IPS-20b (cell line): ENCODE measurements around the gene OR52A5.

ENCODE experiments used
- H3K27ac ChIP-seq: one replicate; pipeline ENCODE4 v1.5.1; 2013; ENCODE audit warnings: low read length
- H3K27me3 ChIP-seq: 2 replicates; pipeline ENCODE4 v1.6.1; 2013; ENCODE audit warnings: mild to moderate bottlenecking, low read length, inconsistent platforms; ENCODE audit not compliant: insufficient read depth
- H3K36me3 ChIP-seq: 2 replicates; pipeline ENCODE4 v1.6.1; 2013; ENCODE audit warnings: low read depth, mild to moderate bottlenecking, inconsistent platforms, low read length, moderate library complexity; ENCODE audit not compliant: insufficient read depth
- H3K4me1 ChIP-seq: 2 replicates; pipeline ENCODE4 v1.6.1; 2013; ENCODE audit warnings: mild to moderate bottlenecking, control low read depth, inconsistent platforms, low read length, moderate library complexity; ENCODE audit not compliant: insufficient read depth
- H3K4me3 ChIP-seq: 2 replicates; pipeline ENCODE4 v1.5.1; 2013; ENCODE audit warnings: mild to moderate bottlenecking, low read length, inconsistent platforms
- H3K9ac ChIP-seq: 2 replicates; pipeline ENCODE4 v1.6.1; 2013; ENCODE audit warnings: low read depth, mild to moderate bottlenecking, inconsistent platforms, low read length, moderate library complexity
- H3K9me3 ChIP-seq: 2 replicates; pipeline ENCODE4 v1.6.1; 2013; ENCODE audit warnings: mild to moderate bottlenecking, low read depth, low read length, inconsistent platforms; ENCODE audit not compliant: insufficient read depth

Gene OR52A5

GRCh38 chr11:5103066-5103465, 35.1 kb downstream of the OR52A5 start:
- Histone ChIP-seq H3K27ac (no peak overlapping the region), H3K9ac (no peak overlapping the region), H3K9me3 (no peaks in the 10 kb centered on the region), H3K27me3 (no peaks in the 10 kb centered on the region), H3K4me1 (no peaks in the 10 kb centered on the region), H3K4me3 (no peak overlapping the region), H3K36me3 (no peaks in the 10 kb centered on the region)

- H3K36me3 ChIP-seq = no peaks in the 10 kb centered on the region
- H3K27me3 ChIP-seq = no peaks in the 10 kb centered on the region
- H3K4me1 ChIP-seq = no peaks in the 10 kb centered on the region
- H3K27ac ChIP-seq = no peak overlapping the region
- H3K9me3 ChIP-seq = no peaks in the 10 kb centered on the region
- H3K4me3 ChIP-seq = no peak overlapping the region
- H3K9ac ChIP-seq = no peak overlapping the region
Observed at GRCh38 chr11:5102246-5102645, 35.9 kb downstream of the OR52A5 start.

DNA sequence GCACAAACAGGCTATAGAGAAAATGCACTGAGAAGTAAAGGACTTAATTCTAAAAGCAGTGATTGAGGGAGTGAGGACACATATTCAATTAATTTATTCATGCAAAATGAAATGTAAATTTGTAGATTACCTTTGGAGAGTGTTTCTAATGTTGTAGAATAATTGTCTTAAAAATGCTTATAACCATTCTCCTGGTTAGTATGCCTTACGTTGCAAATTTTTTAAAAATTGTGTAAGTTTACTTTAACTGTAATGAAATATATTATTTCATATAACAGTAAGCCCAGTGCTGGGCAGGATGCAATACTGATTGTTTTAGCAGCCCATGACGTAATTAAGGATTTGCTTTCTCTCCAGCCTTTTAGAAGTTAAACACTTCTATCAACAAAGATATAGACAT, 42.1 kb downstream of the OR52A5 start:
- Histone ChIP-seq H3K36me3 (no peaks in the 10 kb centered on the region), H3K9me3 (no peaks in the 10 kb centered on the region), H3K27ac (no peak overlapping the region), H3K4me1 (no peaks in the 10 kb centered on the region), H3K9ac (no peak overlapping the region), H3K27me3 (no peaks in the 10 kb centered on the region), H3K4me3 (no peak overlapping the region)

DNA sequence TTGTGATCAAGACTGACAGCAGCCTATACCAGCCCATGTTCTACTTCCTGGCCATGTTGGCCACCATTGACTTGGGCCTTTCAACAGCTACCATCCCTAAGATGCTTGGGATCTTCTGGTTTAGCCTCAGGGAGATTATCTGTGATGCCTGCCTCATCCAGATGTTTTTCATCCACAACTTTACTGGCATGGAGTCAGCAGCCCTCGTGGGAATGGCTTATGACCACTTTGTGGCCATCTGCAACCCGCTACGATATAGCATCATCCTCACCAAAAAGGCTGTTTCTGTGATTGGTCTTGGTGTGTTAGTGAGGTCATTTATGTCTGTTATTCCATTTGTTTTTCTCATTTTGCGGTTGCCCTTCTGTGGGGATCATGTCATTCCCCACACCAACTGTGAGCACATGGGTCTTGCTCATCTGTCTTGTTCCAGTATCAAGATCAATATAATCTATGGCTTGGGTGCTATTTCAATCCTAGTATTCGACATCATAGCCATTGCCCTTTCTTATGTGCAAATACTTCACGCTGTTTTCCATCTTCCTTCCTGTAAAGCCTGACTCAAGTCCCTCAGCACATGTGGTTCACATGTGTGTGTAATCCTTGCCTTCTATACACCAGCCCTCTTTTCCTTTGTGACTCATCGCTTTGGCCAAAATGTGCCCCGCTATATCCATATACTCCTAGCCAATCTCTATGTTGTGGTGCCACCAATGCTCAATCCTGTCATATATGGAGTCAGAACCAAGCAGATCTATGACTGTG, 45.2 kb downstream of the OR52A5 start:
- H3K27me3 ChIP-seq = no peaks in the 10 kb centered on the region
- no peaks in the 10 kb centered on the region for H3K36me3 ChIP-seq
- H3K27ac ChIP-seq = no peak overlapping the region
- no peaks in the 10 kb centered on the region for H3K9me3 ChIP-seq
- no peak overlapping the region for H3K4me3 ChIP-seq
- H3K4me1 ChIP-seq = no peaks in the 10 kb centered on the region
- no peak overlapping the region for H3K9ac ChIP-seq

DNA sequence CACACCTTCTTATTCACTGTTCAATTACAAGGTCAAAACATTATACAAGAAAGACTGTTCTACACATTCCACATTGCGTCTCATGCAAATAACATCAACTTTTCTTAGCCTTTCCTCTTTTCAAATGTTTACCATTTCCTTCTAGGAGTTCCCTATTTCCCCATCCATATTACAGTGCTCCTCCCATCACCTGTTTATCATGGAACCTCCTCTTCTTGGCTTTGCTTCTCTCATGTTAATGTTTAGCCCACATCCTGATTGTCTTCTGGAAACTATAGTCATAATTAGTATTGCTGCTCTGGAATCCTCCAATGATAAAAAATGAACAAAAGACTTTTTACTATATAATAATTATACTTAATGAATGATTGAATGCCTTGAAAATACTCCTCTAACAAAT, 47.5 kb downstream of the OR52A5 start:
- H3K27me3 ChIP-seq = no peaks in the 10 kb centered on the region
- no peaks in the 10 kb centered on the region for H3K36me3 ChIP-seq
- no peak overlapping the region for H3K27ac ChIP-seq
- H3K9me3 ChIP-seq = no peaks in the 10 kb centered on the region
- no peaks in the 10 kb centered on the region for H3K4me1 ChIP-seq
- no peak overlapping the region for H3K9ac ChIP-seq
- no peak overlapping the region for H3K4me3 ChIP-seq

DNA sequence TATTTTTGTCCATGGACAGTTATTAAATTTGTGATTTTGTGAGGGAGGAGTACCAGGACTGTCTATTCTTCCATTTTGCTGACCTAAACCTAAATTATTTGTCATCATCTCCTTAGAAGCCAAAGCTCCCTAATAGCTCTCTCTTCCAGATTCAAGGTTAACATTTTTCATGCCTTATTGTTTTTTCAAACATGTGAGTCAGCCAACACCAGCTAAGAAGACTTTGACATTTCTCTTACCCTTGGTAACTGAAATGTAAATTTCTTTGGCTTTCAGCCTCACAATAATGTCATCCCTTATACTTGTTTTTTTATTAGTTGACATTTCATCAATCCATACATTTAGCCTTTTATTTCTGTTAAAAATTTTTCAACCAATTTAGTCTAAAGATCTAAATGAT, 49.6 kb downstream of the OR52A5 start:
- Histone ChIP-seq H3K36me3 (no peaks in the 10 kb centered on the region), H3K27me3 (no peaks in the 10 kb centered on the region), H3K4me3 (no peak overlapping the region), H3K9me3 (no peaks in the 10 kb centered on the region), H3K27ac (no peak overlapping the region), H3K4me1 (no peaks in the 10 kb centered on the region), H3K9ac (no peak overlapping the region)

- H3K9ac ChIP-seq = no peak overlapping the region
- H3K36me3 ChIP-seq = no peaks in the 10 kb centered on the region
- H3K4me1 ChIP-seq = no peaks in the 10 kb centered on the region
- H3K9me3 ChIP-seq = no peaks in the 10 kb centered on the region
- no peak overlapping the region for H3K27ac ChIP-seq
- H3K4me3 ChIP-seq = no peak overlapping the region
- no peaks in the 10 kb centered on the region for H3K27me3 ChIP-seq
Observed at GRCh38 chr11:5083602-5084001, 54.6 kb downstream of the OR52A5 start.

GRCh38 chr11:5081405-5081804, 56.8 kb downstream of the OR52A5 start:
- H3K9ac ChIP-seq = no peak overlapping the region
- H3K4me1 ChIP-seq = no peaks in the 10 kb centered on the region
- H3K27me3 ChIP-seq = no peaks in the 10 kb centered on the region
- no peak overlapping the region for H3K27ac ChIP-seq
- no peak overlapping the region for H3K4me3 ChIP-seq
- no peaks in the 10 kb centered on the region for H3K36me3 ChIP-seq
- no peaks in the 10 kb centered on the region for H3K9me3 ChIP-seq
